Stomach (tissue), 4 donors: Measurements from ENCODE around the gene UTP20.

ENCODE experiments used
- EP300 ChIP-seq: sonication (generic); formaldehyde crosslinking; IDR thresholded peaks from one replicate; pipeline ENCODE4 v1.6.1; 2017; ENCODE audit warnings: antibody characterized with exemption
- POLR2A ChIP-seq, 4 donors: fragments of 450-650 bp; IDR thresholded peaks; one replicate each; pipeline ENCODE4 v1.6.1; 2016; ENCODE audit warnings: antibody characterized with exemption in 4 of 4, control low read depth in 2 of 4, mild to moderate bottlenecking in 1 of 4, moderate library complexity in 1 of 4
- POLR2AphosphoS5 ChIP-seq, 3 donors: sonication (generic); formaldehyde crosslinking; IDR thresholded peaks; one replicate each; pipeline ENCODE4 v1.6.1; 2016; ENCODE audit warnings: antibody characterized with exemption in 3 of 3
- TF ChIP-seq, protein P1 (sequence below), 7 experiments: fragments of 450-650 bp in 4 of 7; fragments of 200-600 bp in 3 of 7; sonication (generic) in 3 of 7; IDR thresholded peaks; one replicate each; pipeline ENCODE4 v1.5.1; 2016 to 2019; ENCODE audit warnings: antibody characterized with exemption in 7 of 7, control low read depth in 2 of 7, mild to moderate bottlenecking in 1 of 7

DNA sequence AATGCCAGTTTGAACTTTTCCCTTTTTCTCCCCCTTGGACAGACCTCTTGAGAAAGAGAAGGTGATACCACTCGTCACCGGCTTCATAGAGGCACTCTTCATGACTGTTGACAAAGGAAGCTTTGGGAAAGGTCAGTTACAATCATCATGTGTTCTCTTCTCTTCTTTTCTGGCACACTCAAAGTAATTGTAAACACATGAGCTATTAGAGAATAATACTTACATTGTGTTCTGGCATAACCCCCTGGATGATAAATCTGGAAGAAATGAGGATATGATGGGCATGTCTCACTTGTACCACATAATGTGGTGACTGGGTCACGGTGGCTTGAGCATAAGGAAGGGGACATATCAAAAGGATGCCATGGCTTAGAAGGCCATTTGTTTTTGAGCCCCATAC lies 20.0 kb downstream of the UTP20 start:
- TF ChIP-seq, protein P1, sequence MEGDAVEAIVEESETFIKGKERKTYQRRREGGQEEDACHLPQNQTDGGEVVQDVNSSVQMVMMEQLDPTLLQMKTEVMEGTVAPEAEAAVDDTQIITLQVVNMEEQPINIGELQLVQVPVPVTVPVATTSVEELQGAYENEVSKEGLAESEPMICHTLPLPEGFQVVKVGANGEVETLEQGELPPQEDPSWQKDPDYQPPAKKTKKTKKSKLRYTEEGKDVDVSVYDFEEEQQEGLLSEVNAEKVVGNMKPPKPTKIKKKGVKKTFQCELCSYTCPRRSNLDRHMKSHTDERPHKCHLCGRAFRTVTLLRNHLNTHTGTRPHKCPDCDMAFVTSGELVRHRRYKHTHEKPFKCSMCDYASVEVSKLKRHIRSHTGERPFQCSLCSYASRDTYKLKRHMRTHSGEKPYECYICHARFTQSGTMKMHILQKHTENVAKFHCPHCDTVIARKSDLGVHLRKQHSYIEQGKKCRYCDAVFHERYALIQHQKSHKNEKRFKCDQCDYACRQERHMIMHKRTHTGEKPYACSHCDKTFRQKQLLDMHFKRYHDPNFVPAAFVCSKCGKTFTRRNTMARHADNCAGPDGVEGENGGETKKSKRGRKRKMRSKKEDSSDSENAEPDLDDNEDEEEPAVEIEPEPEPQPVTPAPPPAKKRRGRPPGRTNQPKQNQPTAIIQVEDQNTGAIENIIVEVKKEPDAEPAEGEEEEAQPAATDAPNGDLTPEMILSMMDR (IDR thresholded peaks at IDR 0.05) = no peak
- TF ChIP-seq POLR2AphosphoS5 (IDR thresholded peaks at IDR 0.05) (no peak), POLR2A (IDR thresholded peaks at IDR 0.05) (no peak), EP300 (no peak)
